Natural killer cell (primary cell): ENCODE data around the gene GALNT12. TPM values are rescaled to one million over a fixed set of nuclear protein-coding genes. Genes with fewer than 3 reads are reported as not detected.

Source experiments
- ATAC-seq, 3 donors: fragments of 150-1000 bp in 2 of 3; fragments of 200-7000 bp in 1 of 3; cut with Tn5 transposase; 1 replicate in 1 of 3; 2 replicates in 2 of 3; pipeline ENCODE4 v1.10.0; 2021; ENCODE audit warnings: mild to moderate bottlenecking in 2 of 3, moderate library complexity in 2 of 3
- DNase-seq, 2 donors: peaks; one replicate each; pipeline versions ENCODE4 v3.0.0 to v3.0.0-alpha.2; 2013 to 2021; ENCODE audit warnings: mixed read lengths in 1 of 2
- H3K27ac ChIP-seq: one replicate; pipeline ENCODE4 v1.5.1; 2013; ENCODE audit warnings: mild to moderate bottlenecking, low read length
- H3K27me3 ChIP-seq: one replicate; pipeline ENCODE4 v1.6.1; 2013; ENCODE audit warnings: low read length; ENCODE audit not compliant: control insufficient read depth, insufficient read depth
- H3K36me3 ChIP-seq: one replicate; pipeline ENCODE4 v1.6.1; 2013; ENCODE audit warnings: low read length; ENCODE audit not compliant: control insufficient read depth, insufficient read depth
- H3K4me1 ChIP-seq: one replicate; pipeline ENCODE4 v1.6.1; 2013; ENCODE audit warnings: low read length; ENCODE audit not compliant: control insufficient read depth, insufficient read depth
- H3K4me3 ChIP-seq: one replicate; pipeline ENCODE4 v1.5.1; 2013; ENCODE audit warnings: low read length
- H3K9me3 ChIP-seq: one replicate; pipeline ENCODE4 v1.6.1; 2013; ENCODE audit warnings: low read length; ENCODE audit not compliant: control insufficient read depth, insufficient read depth
- H3K27ac Mint-ChIP-seq, 2 donors: one replicate each; pipeline ENCODE4 v1.8.0; 2022; ENCODE audit warnings: mild to moderate bottlenecking in 2 of 2, mixed read lengths in 2 of 2, moderate library complexity in 1 of 2
- H3K27me3 Mint-ChIP-seq, 2 donors: one replicate each; pipeline ENCODE4 v1.8.0; 2022; ENCODE audit warnings: low read depth in 2 of 2, mixed read lengths in 2 of 2
- H3K36me3 Mint-ChIP-seq: one replicate; pipeline ENCODE4 v1.8.0; 2022; ENCODE audit warnings: mixed read lengths
- H3K4me1 Mint-ChIP-seq, 2 donors: one replicate each; pipeline ENCODE4 v1.8.0; 2022; ENCODE audit warnings: mixed read lengths in 2 of 2
- H3K4me3 Mint-ChIP-seq: one replicate; pipeline ENCODE4 v1.8.0; 2022; ENCODE audit warnings: mild to moderate bottlenecking, moderate library complexity, mixed read lengths
- H3K9me3 Mint-ChIP-seq, 2 donors: one replicate each; pipeline ENCODE4 v1.8.0; 2022; ENCODE audit warnings: mixed read lengths in 2 of 2
- WGBS: methylation state at CpG from one replicate; pipeline ENCODE4 v1.1.7; 2013; ENCODE audit warnings: missing lambda C conversion rate; ENCODE audit not compliant: insufficient coverage; 5-methylcytosine and 5-hydroxymethylcytosine counted together
- intact Hi-C: fragments of 100-400 bp; cut with micrococcal nuclease; formaldehyde crosslinking; loops from one replicate; pipeline ENCODE4 v1.14.2; 2022
- total RNA-seq, 4 donors: library from RNA; stranded (reverse); fragments of 120-200 nt in 1 of 4; gene quantifications; one replicate each; pipeline versions ENCODE4 v1.2.3 to v1.2.4, GENCODE V29; 2013 to 2022
- TF ChIP-seq, protein P1 (sequence below): fragments of 200-600 bp; IDR thresholded peaks from one replicate; pipeline ENCODE4 v1.8.0; 2022; ENCODE audit warnings: antibody characterized with exemption

Gene GALNT12
- total RNA-seq, 3 donors from 2014 or later (not counting 1 experiment from before 2014, with no cell fraction given): 9.1 to 9.4 (median 9.4) TPM

DNA sequence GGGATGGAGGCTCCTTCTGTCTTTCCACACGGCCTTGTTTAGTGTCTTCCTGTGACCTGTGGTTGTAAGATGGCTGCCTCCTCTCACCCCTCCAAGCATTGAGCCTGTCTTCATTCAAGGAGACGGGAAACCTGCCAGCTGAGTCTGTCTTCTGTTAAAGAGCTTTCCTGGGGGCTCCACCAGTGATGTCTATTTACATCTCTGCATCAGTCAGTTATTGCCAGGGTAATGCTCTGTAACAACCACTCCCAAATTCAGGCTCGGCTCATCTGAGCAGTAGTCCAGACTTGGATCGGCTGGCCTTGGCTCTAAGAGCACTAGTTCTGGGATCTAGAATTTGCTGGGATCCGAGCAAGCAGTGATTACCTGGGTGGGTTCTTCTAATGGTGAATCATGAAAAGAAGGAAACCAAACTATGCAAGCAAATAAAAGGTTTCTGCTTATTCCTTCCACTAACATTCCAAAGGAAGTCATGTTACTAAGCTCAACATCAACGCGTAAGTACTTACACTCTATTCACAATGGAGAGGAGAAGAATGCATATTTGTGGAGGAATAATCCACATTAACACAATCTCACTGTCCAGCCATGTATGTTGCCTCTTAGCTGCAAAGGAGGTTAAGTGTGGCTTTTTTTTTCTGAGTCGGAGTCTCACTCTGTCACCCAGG lies 61.7 kb downstream of the GALNT12 start:
- Mint-ChIP-seq H3K9me3 (no peaks in the 10 kb centered on the region), H3K4me3 (no peak overlapping the region)
- no peaks in the 10 kb centered on the region for H3K9me3 ChIP-seq

GRCh38 chr9:98869866-98870265 lies 62.4 kb downstream of the GALNT12 start:
- Histone ChIP-seq H3K9me3 (no peaks in the 10 kb centered on the region), H3K4me3 (no peak overlapping the region), H3K27ac (no peak overlapping the region), H3K4me1 (no peaks in the 10 kb centered on the region), H3K36me3 (no peaks in the 10 kb centered on the region), H3K27me3 (no peaks in the 10 kb centered on the region)
- H3K4me1 Mint-ChIP-seq: no peaks in the 10 kb centered on the region
- no peak overlapping the region for H3K4me3 Mint-ChIP-seq
- no peaks in the 10 kb centered on the region for H3K9me3 Mint-ChIP-seq
- intact Hi-C loops: no loop called here
- no peak for DNase-seq
- H3K27ac Mint-ChIP-seq: no peak overlapping the region
- WGBS: 81% methylated on average over 2 of the region's 3 CpGs
- no peak for ATAC-seq
- no peaks in the 10 kb centered on the region for H3K36me3 Mint-ChIP-seq
- H3K27me3 Mint-ChIP-seq: peaks cover 12 to 15% of the 10 kb centered on the region in 2 donors
- TF ChIP-seq, protein P1, sequence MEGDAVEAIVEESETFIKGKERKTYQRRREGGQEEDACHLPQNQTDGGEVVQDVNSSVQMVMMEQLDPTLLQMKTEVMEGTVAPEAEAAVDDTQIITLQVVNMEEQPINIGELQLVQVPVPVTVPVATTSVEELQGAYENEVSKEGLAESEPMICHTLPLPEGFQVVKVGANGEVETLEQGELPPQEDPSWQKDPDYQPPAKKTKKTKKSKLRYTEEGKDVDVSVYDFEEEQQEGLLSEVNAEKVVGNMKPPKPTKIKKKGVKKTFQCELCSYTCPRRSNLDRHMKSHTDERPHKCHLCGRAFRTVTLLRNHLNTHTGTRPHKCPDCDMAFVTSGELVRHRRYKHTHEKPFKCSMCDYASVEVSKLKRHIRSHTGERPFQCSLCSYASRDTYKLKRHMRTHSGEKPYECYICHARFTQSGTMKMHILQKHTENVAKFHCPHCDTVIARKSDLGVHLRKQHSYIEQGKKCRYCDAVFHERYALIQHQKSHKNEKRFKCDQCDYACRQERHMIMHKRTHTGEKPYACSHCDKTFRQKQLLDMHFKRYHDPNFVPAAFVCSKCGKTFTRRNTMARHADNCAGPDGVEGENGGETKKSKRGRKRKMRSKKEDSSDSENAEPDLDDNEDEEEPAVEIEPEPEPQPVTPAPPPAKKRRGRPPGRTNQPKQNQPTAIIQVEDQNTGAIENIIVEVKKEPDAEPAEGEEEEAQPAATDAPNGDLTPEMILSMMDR: no peak

More for the DNA sequence above, 61.7 kb downstream of the GALNT12 start:
- DNase-seq (no peak), ATAC-seq (no peak)
- H3K27ac Mint-ChIP-seq: no peak overlapping the region
- H3K4me1 Mint-ChIP-seq: no peaks in the 10 kb centered on the region
- peaks cover 12 to 22% of the 10 kb centered on the region in 2 donors for H3K27me3 Mint-ChIP-seq
- TF ChIP-seq, protein P1: no peak
- WGBS: 84% methylated on average over 6 of the region's 8 CpGs
- no peaks in the 10 kb centered on the region for H3K36me3 Mint-ChIP-seq
- no peaks in the 10 kb centered on the region for H3K4me1 ChIP-seq
- no peak overlapping the region for H3K27ac ChIP-seq
- intact Hi-C loops: no loop called here
- no peak overlapping the region for H3K4me3 ChIP-seq
- H3K36me3 ChIP-seq: no peaks in the 10 kb centered on the region
- no peaks in the 10 kb centered on the region for H3K27me3 ChIP-seq

- intact Hi-C loops: no loop called here
Measured at GRCh38 chr9:98870782-98871557, 63.5 kb downstream of the GALNT12 start.

More at GRCh38 chr9:98870782-98871557, 63.5 kb downstream of the GALNT12 start:
- no peaks in the 10 kb centered on the region for H3K36me3 Mint-ChIP-seq
- no peaks in the 10 kb centered on the region for H3K27me3 ChIP-seq
- TF ChIP-seq, protein P1: no peak
- H3K27ac ChIP-seq: no peak overlapping the region
- H3K27me3 Mint-ChIP-seq: peaks cover 4 to 8% of the 10 kb centered on the region in 2 donors
- H3K4me3 Mint-ChIP-seq: no peak overlapping the region
- no peaks in the 10 kb centered on the region for H3K4me1 ChIP-seq
- DNase-seq (no peak), ATAC-seq (no peak)
- H3K27ac Mint-ChIP-seq: no peak overlapping the region
- 62% methylated on average over 5 of the region's 5 CpGs for WGBS
- no peaks in the 10 kb centered on the region for H3K36me3 ChIP-seq
- H3K9me3 Mint-ChIP-seq: no peaks in the 10 kb centered on the region
- no peak overlapping the region for H3K4me3 ChIP-seq
- no peaks in the 10 kb centered on the region for H3K4me1 Mint-ChIP-seq
- H3K9me3 ChIP-seq: no peaks in the 10 kb centered on the region
